CD14-positive monocyte (primary cell): ENCODE data around the gene RNF26. TPM values are rescaled to one million over a fixed set of nuclear protein-coding genes. Genes with fewer than 3 reads are reported as not detected.

ENCODE experiments used
- DNase-seq, 3 donors: peaks; one replicate each; pipeline ENCODE4 v3.0.0-alpha.2; 2011 to 2022
- H2AFZ ChIP-seq: 2 replicates; pipeline ENCODE4 v1.6.0; 2012; ENCODE audit warnings: mild to moderate bottlenecking, low read depth, low read length, inconsistent platforms; ENCODE audit not compliant: insufficient read depth, poor library complexity, severe bottlenecking
- H3K27ac ChIP-seq, 2 donors: 1 replicate in 1 of 2; 2 replicates in 1 of 2; pipeline ENCODE4 v1.5.1; 2012 to 2013; ENCODE audit warnings: low read length in 2 of 2, control low read depth in 1 of 2, inconsistent platforms in 1 of 2, low read depth in 1 of 2, mild to moderate bottlenecking in 1 of 2
- H3K27me3 ChIP-seq, 2 donors: one replicate each; pipeline versions ENCODE4 v1.6.0 to v1.6.1; 2011 to 2013; ENCODE audit warnings: low read length in 2 of 2; ENCODE audit not compliant: control insufficient read depth in 2 of 2, insufficient read depth in 2 of 2
- H3K36me3 ChIP-seq, 2 donors: replicated peaks in 1 of 2; 1 replicate in 1 of 2; 2 replicates in 1 of 2; pipeline versions ENCODE4 v1.5.1 to v1.6.1; 2012 to 2013; ENCODE audit warnings: low read length in 2 of 2, control low read depth in 1 of 2, inconsistent platforms in 1 of 2, mild to moderate bottlenecking in 1 of 2; ENCODE audit not compliant: insufficient read depth in 2 of 2, control insufficient read depth in 1 of 2
- H3K4me1 ChIP-seq, 2 donors: 1 replicate in 1 of 2; 2 replicates in 1 of 2; pipeline versions ENCODE4 v1.5.1 to v1.6.1; 2012 to 2013; ENCODE audit warnings: low read length in 2 of 2, control low read depth in 1 of 2, inconsistent platforms in 1 of 2, mild to moderate bottlenecking in 1 of 2, moderate library complexity in 1 of 2; ENCODE audit not compliant: insufficient read depth in 2 of 2, control insufficient read depth in 1 of 2
- H3K4me2 ChIP-seq: replicated peaks from 2 replicates; pipeline ENCODE3; 2012; ENCODE audit warnings: low read length, moderate library complexity, mild to moderate bottlenecking; ENCODE audit not compliant: poor library complexity, severe bottlenecking; ENCODE audit errors: extremely low read depth
- H3K4me3 ChIP-seq, 3 experiments: fragments of 200-600 bp in 1 of 3; sonication (generic) in 1 of 3; replicated peaks in 1 of 3; 1 replicate in 2 of 3; 2 replicates in 1 of 3; pipeline ENCODE4 v1.5.1; 2011 to 2013; ENCODE audit warnings: low read length in 3 of 3, mild to moderate bottlenecking in 3 of 3, control low read depth in 2 of 3, low read depth in 2 of 3, inconsistent platforms in 1 of 3, moderate library complexity in 1 of 3
- H3K79me2 ChIP-seq: 2 replicates; pipeline ENCODE4 v1.6.0; 2012; ENCODE audit warnings: mild to moderate bottlenecking, control low read depth, inconsistent platforms, low read length, moderate library complexity; ENCODE audit not compliant: insufficient read depth
- H3K9ac ChIP-seq: 2 replicates; pipeline ENCODE4 v1.6.0; 2017; ENCODE audit warnings: low read length, mild to moderate bottlenecking; ENCODE audit not compliant: insufficient read depth, poor library complexity, severe bottlenecking
- H3K9me3 ChIP-seq, 2 donors: replicated peaks in 1 of 2; 1 replicate in 1 of 2; 2 replicates in 1 of 2; pipeline versions ENCODE4 v1.5.1 to v1.6.1; 2012 to 2013; ENCODE audit warnings: low read length in 2 of 2, control low read depth in 1 of 2; ENCODE audit not compliant: control insufficient read depth in 1 of 2, insufficient read depth in 1 of 2
- H4K20me1 ChIP-seq: 2 replicates; pipeline ENCODE4 v1.6.0; 2012; ENCODE audit warnings: mild to moderate bottlenecking, low read length, control low read depth, moderate library complexity; ENCODE audit not compliant: insufficient read depth
- H3K27ac Mint-ChIP-seq, 7 donors: one replicate each; pipeline ENCODE4 v1.8.0; 2020; ENCODE audit warnings: mild to moderate bottlenecking in 7 of 7, mixed read lengths in 7 of 7, moderate library complexity in 6 of 7, inconsistent platforms in 2 of 7
- H3K27me3 Mint-ChIP-seq, 3 donors: one replicate each; pipeline ENCODE4 v1.8.0; 2021 to 2022; ENCODE audit warnings: low read depth in 3 of 3, mild to moderate bottlenecking in 3 of 3, mixed read lengths in 3 of 3, moderate library complexity in 3 of 3, inconsistent platforms in 1 of 3
- H3K36me3 Mint-ChIP-seq, 2 donors: one replicate each; pipeline ENCODE4 v1.8.0; 2020; ENCODE audit warnings: mixed read lengths in 2 of 2, inconsistent platforms in 1 of 2, mild to moderate bottlenecking in 1 of 2
- H3K4me1 Mint-ChIP-seq: one replicate; pipeline ENCODE4 v1.8.0; 2020; ENCODE audit warnings: mild to moderate bottlenecking, mixed read lengths
- H3K4me3 Mint-ChIP-seq, 2 donors: one replicate each; pipeline ENCODE4 v1.8.0; 2020; ENCODE audit warnings: mild to moderate bottlenecking in 2 of 2, mixed read lengths in 2 of 2, moderate library complexity in 1 of 2
- H3K9me3 Mint-ChIP-seq, 7 donors: one replicate each; pipeline ENCODE4 v1.8.0; 2020 to 2022; ENCODE audit warnings: mixed read lengths in 7 of 7, mild to moderate bottlenecking in 6 of 7, moderate library complexity in 6 of 7, inconsistent platforms in 2 of 7
- WGBS: methylation state at CpG from one replicate; pipeline ENCODE4 v1.1.5; 2013; ENCODE audit warnings: missing lambda C conversion rate; ENCODE audit not compliant: insufficient coverage; 5-methylcytosine and 5-hydroxymethylcytosine counted together
- intact Hi-C, 2 donors: fragments of 100-400 bp; cut with micrococcal nuclease; formaldehyde crosslinking; loops; one replicate each; pipeline versions ENCODE4 v1.15.0 to v1.15.1; 2023
- polyA plus RNA-seq, 3 donors: library from polyadenylated mRNA; depleted of rRNA in 1 of 3; unstranded in 2 of 3; stranded (reverse) in 1 of 3; fragments of 300-500 nt in 2 of 3; fragments of >200 nt in 1 of 3; fragmentation: Illumina TruSeq in 2 of 3; gene quantifications; 1 replicate in 2 of 3; 2 replicates in 1 of 3; pipeline ENCODE4 v1.2.3, GENCODE V29; 2012 to 2021
- TF ChIP-seq, protein P1 (sequence below): fragments of 200-600 bp; IDR thresholded peaks from one replicate; pipeline ENCODE4 v1.8.0; 2022; ENCODE audit warnings: antibody characterized with exemption, mild to moderate bottlenecking

Gene RNF26
- polyA plus RNA-seq, 3 donors = 6.8 to 27.6 (median 20.5) TPM

DNA sequence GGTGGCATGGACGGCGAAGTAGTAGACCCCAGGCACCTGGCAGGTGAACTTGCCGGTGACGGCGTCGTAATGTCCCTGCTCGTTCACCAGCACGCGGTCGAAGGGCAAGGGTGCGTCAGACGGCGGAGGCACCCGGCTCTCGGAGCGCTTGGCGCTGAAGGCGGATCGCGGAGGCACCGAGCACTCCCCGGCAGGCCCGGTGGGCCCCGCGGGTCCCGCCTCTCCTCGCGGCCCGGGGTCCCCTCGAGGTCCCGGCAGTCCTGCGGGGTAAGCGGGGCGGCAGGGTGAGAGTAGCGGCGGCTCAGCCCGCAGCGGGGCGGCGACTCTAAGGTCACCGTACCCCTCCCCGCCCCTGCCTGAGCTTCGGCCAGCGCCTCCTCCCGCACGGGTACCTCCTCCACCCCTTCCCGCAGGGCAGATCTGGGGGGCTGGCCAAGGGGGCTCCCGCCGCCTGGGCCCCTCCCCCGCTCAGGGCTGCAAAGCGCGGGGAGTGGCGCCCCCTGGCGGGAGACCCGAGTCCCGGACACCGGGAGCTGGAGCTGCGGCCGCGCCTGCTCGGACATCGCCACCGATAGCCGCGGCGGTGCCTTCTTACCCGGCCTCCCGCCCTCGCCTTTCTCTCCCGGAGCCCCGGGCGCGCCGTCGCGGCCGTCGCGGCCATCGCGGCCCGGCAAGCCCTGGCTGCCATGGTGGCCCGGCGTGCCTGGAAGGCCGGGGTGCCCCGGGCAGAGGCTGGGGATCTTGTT, 5.4 kb downstream of the RNF26 start:
- Histone ChIP-seq H3K4me2 (peak overlapping the region; percentile 67), H4K20me1 (peaks cover 12% of the 10 kb centered on the region), H3K79me2 (peaks cover 24% of the 10 kb centered on the region), H2AFZ (peak overlapping the region; percentile 68), H3K27ac (no peak overlapping the region), H3K9me3 (peaks cover 0 to 16% of the 10 kb centered on the region in 2 donors), H3K4me1 (peaks cover 28 to 41% of the 10 kb centered on the region in 2 donors), H3K4me3 (peak overlapping the region in 1 of 3 experiments; percentile 62), H3K27me3 (peaks cover 24 to 48% of the 10 kb centered on the region in 2 donors), H3K36me3 (peaks cover 0 to 10% of the 10 kb centered on the region in 2 donors), H3K9ac (peak overlapping the region; percentile 32)
- intact Hi-C loops = no loop called here
- peaks cover 36 to 60% (median 58%) of the 10 kb centered on the region in 3 donors for H3K27me3 Mint-ChIP-seq
- 11% methylated on average over 86 of the region's 86 CpGs for WGBS
- no peak overlapping the region for H3K27ac Mint-ChIP-seq
- DNase-seq = peak in 2 of 3 donors; percentile 30 to 50
- H3K4me1 Mint-ChIP-seq = peaks cover 36% of the 10 kb centered on the region
- H3K4me3 Mint-ChIP-seq = peak overlapping the region in 1 of 2 donors; percentile 85
- TF ChIP-seq, protein P1, sequence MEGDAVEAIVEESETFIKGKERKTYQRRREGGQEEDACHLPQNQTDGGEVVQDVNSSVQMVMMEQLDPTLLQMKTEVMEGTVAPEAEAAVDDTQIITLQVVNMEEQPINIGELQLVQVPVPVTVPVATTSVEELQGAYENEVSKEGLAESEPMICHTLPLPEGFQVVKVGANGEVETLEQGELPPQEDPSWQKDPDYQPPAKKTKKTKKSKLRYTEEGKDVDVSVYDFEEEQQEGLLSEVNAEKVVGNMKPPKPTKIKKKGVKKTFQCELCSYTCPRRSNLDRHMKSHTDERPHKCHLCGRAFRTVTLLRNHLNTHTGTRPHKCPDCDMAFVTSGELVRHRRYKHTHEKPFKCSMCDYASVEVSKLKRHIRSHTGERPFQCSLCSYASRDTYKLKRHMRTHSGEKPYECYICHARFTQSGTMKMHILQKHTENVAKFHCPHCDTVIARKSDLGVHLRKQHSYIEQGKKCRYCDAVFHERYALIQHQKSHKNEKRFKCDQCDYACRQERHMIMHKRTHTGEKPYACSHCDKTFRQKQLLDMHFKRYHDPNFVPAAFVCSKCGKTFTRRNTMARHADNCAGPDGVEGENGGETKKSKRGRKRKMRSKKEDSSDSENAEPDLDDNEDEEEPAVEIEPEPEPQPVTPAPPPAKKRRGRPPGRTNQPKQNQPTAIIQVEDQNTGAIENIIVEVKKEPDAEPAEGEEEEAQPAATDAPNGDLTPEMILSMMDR = peak; percentile 90
- peaks cover 0 to 11% (median 7%) of the 10 kb centered on the region in 7 donors for H3K9me3 Mint-ChIP-seq
- H3K36me3 Mint-ChIP-seq = peaks cover 22% of the 10 kb centered on the region in 2 donors

DNA sequence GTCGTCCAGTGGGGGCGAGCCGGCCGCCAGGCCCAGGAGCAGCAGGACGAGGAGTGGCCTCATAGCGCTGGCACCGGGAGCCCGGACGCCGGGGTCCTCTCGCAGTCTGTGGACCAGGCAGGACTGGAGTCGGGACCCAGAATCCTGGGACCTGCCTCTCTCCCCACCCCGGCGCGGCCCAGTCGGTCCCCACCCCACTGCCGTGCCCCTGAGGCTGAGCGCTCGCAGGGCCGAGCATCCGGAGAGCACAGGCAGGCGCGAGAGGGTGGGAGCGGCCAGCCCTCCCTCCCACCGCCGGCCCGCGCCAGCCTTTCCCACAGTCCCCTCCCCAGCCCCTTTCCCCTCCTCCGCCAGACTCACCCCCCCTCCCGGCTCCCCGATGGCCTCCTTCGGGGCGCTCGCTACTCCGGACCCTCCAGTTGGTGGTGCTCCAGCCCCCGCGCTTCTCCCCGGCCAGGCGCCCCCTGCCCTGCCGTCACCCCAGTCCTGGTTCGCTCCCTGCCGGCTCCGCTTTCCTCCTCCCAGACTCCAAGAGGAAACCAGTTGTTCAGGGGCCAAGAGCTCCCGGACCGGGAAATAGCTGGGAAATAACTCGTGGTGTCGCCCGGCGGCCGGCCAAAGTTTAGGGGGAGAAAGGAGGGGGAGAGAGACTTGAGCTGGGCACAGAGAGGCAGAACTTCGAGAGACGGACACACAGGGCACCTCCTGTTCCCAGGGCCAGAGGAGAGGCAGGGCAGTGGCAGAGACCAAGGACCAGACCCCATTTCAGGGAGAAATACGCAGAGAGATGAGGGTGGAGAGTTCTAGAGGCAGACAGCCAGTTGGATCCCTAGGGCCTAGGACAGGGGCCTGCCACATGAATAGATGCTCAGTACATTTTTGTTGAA, 6.3 kb downstream of the RNF26 start, which contains the start of gene C1QTNF5:
C1QTNF5 (minus strand) TSS at position 549 of the 887 bp plus-strand sequence; CDS start at position 63, 486 bp downstream.
- peaks cover 39 to 61% (median 60%) of the 10 kb centered on the region in 3 donors for H3K27me3 Mint-ChIP-seq
- Histone ChIP-seq H3K27me3 (peaks cover 24 to 51% of the 10 kb centered on the region in 2 donors), H3K4me1 (peaks cover 21 to 33% of the 10 kb centered on the region in 2 donors), H3K9me3 (peaks cover 0 to 16% of the 10 kb centered on the region in 2 donors), H2AFZ (peak within 1 kb of the TSS; percentile 68), H4K20me1 (peaks cover 12% of the 10 kb centered on the region), H3K9ac (peak within 1 kb of the TSS; percentile 32), H3K4me3 (peak within 1 kb of the TSS in 1 of 3 experiments; percentile 62), H3K36me3 (peaks cover 0 to 10% of the 10 kb centered on the region in 2 donors), H3K27ac (no peak within 1 kb of the TSS), H3K4me2 (peak within 1 kb of the TSS; percentile 67), H3K79me2 (peaks cover 16% of the 10 kb centered on the region)
- DNase-seq = no peak
- peaks cover 0 to 11% (median 7%) of the 10 kb centered on the region in 7 donors for H3K9me3 Mint-ChIP-seq
- peaks cover 28% of the 10 kb centered on the region for H3K4me1 Mint-ChIP-seq
- H3K36me3 Mint-ChIP-seq = peaks cover 21 to 22% of the 10 kb centered on the region in 2 donors
- peak within 1 kb of the TSS in 1 of 7 donors; percentile 51 for H3K27ac Mint-ChIP-seq
- intact Hi-C loops = no loop called here
- TF ChIP-seq, protein P1 = no peak
- peak within 1 kb of the TSS in 1 of 2 donors; percentile 85 for H3K4me3 Mint-ChIP-seq
- WGBS = 5% methylated on average over 37 of the region's 53 CpGs
